Renal cortex interstitium (tissue), 11 donors: ENCODE results near the gene PEAK3. TPM values are rescaled to one million over a fixed set of nuclear protein-coding genes. Genes with fewer than 3 reads are reported as not detected.
"Not testable (repeated sequence)": the region's sequence is repeated elsewhere in the genome, so short reads cannot be mapped to it uniquely, and the experiment has no call there.

Experiments
- DNase-seq, 11 donors: peaks; one replicate each; pipeline ENCODE4 v3.0.0-alpha.2; 2013; ENCODE audit warnings: low read depth in 9 of 11, low spot score in 4 of 11; ENCODE audit errors: extremely low read depth in 1 of 11
- polyA plus RNA-seq, 3 donors: library from polyadenylated mRNA; unstranded; fragments of 120-200 nt; gene quantifications; one replicate each; pipeline ENCODE4 v1.2.1, GENCODE V29; 2013; ENCODE audit not compliant: insufficient read length in 3 of 3

The PEAK3 gene
- polyA plus RNA-seq, 3 donors = 0.09 to 0.17 (median 0.12) TPM

- no peak for DNase-seq
These were observed 9.3 kb upstream of the PEAK3 start for GRCh38 chr19:2291185-2291751.

GRCh38 chr19:2290441-2291184 lies 8.6 kb upstream of the PEAK3 start:
- DNase-seq = no peak

DNA sequence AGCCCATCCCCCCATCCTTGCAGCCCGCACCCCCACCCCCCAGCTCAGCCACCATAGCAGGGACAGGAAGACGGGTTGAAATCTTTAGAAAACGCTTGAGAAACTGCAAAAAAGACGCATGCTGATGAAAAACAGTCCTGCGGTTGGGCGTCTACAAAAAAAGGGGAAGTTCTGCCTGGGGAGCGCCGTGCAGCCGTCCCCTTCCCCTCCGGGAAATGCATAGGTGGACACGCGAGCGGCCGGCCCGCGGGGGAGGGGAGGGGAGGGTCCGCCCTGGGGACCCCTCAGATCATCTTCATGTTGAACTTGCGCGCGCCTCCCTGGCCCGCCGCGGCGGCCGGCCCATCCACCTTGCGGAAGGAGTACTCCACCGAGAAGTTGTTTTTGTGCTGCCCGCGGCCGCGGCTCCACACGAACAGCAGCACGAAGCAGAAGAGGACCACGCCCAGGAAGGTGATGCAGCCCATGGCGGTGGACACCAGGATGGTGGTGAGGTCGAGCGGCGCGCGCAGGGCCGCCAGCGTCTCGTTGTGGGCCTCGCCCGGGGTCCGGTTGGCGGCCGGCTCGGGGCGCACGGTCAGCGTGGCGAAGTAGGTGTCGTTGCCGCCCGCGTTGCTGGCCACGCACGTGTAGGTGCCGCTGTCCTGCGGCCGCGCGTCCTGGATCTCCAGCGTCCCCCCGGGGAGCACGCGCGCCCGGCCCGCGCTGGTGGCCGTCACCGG lies 7.9 kb upstream of the PEAK3 start:
- DNase-seq = no peak

- no peak for DNase-seq
These were observed 7.1 kb upstream of the PEAK3 start for GRCh38 chr19:2288818-2289713.

DNA sequence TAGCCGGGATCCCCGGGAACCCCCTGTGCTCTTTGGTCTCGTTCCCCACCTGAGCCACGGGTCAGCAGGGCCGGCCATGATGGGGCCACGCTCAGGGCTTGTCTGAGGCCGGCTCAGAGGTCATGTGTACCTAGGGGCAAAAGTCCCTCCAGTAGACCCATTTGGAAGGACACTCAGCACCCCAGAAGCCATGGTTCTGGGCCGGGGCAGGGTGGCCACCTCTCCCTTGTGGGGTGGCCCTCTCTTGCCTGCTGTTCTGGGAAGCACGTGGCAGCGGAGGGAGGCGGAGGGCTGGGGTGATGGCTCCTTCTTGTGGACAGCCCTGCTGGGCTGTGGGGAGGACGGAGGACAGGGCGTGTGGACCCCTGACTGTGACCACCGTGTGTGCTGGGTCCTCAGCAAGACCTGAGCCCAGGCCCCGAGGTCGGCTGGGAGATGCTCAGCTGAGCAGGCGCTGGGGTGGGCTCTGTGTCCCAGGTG lies 6.4 kb upstream of the PEAK3 start:
- DNase-seq = no peak

- DNase-seq = no peak
These were observed 5.8 kb upstream of the PEAK3 start for GRCh38 chr19:2287585-2288337.

DNA sequence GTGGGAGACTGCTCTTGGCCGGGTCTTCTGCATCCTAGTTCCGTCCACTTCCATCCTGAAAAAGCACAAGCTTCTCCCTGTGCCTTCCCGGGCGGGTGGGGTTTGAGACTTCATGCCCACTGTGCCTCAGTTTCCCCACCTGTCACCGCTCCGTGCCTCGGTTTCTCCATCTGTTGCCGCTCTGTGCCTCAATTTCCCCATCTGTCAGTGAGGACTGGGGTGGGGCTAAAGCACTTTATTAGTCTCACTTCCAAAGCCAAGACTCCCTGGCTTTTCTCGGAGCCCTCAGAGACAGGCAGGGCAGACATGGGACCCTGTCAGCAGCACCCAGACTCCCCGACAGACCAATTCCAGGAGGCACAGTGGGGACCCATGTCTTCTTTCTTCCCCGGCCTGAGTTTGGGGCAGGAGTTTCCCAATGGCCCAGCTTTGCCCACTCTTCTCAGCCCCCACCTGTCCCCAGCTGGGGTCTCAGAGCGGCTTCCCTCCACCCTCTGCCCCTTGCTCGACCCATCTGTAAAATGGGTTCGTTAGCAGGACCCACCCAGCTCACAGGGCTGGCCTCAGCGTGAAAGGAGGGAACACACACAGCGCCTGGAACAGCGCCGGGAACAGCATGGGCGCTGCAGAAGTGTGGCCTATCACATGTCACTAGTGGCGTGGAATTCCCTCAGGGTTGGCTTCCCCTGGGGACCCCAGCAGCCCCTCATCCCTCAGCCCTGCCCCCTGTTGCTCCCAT lies 4.6 kb upstream of the PEAK3 start:
- no peak for DNase-seq

DNA sequence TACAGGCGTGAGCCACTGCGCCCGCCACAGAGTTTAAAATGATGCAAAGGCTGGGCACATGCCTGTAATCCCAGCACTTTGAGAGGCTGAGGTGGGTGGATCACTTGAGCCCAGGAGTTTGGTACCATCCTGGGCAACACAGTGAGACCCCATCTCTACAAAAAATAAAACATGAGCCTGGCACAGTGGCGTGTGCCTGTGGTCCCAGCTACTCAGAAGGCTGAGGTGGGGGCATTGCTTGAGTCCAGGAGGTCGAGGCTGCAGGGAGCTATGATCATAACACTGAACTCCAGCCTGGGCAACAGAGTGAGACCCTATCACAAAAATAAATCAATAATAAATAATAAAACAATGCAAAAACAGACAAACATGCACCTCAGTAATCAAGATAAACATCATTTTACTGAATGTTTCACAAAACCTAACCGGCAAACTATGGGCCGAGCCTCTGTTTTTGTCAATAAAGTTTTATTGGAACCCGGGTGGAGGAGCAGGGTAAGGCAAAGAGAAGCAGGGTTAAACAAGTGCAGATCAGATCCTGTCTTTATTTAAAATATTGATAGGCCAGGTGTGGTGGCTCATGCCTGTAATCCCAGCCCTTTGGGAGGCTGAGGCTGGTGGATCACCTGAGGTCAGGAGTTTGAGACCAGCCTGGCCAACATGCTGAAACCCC lies 2.0 kb upstream of the PEAK3 start:
- no peak for DNase-seq

- DNase-seq = no peak
These were observed 875 bp upstream of the PEAK3 start for GRCh38 chr19:2282862-2283237.

DNA sequence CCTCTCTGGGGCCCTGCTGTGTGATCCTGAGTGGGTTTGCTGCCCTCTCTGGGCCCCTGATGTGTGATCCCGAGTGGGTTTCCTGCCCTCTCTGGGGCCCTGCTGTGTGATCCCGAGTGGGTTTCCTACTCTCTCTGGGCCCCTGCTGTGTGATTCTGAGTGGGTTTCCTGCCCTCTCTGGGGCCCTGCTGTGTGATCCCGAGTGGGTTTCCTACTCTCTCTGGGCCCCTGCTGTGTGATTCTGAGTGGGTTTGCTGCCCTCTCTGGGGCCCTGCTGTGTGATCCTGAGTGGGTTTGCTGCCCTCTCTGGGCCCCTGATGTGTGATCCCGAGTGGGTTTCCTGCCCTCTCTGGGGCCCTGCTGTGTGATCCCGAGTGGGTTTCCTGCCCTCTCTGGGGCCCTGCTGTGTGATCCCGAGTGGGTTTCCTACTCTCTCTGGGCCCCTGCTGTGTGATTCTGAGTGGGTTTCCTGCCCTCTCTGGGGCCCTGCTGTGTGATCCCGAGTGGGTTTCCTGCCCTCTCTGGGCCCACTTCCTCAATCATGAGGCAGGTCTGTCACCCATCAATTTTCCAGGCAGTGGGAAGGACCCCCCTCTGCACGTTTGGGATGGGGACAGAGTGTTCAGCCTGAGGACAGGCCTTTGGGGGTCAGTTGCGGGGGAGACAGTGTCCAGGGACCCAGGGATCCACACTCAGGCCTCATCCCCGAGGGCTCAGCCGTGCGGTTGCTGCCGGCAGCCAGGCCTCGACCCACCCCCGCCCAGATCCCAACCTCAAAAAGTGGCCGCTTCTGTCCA lies 512 bp downstream of the PEAK3 start:
- not testable (repeated sequence) for DNase-seq

- DNase-seq = no peak
These were observed 1.2 kb downstream of the PEAK3 start for GRCh38 chr19:2280633-2281264.

DNA sequence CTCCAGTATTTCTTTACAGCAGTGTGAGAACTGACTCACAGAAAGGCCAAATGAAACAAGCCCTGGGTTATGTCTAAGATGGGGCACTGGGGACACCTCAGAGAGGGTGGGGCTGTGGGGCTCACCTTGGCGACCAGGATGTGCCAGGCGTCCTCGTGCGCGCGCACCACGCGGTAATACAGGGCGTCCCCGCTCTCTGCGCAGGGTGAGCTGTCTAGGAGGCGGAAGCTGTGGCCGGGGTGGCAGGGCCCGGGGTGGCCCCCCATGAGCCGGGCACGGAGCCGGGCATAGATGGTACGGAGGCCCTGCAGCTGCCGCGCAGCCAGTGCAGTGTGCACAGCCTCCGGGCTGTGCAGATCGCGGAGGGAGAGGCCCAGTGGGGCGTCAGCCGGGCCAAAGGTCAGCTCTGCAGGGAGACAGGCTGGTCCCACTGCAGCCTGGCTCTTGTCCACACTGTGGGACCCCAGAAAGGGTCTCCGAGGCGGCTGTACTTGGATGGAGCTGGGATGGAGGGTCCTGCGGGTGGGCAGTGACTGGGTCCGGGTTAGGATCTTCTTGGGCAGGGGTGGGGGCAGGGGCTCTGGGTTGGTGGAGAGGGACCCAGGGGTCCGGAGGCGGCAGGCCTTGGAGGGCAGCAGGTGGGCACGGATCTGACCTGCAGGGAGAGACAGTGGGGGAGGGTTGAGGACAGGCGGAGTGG lies 3.4 kb downstream of the PEAK3 start:
- no peak for DNase-seq

GRCh38 chr19:2277138-2277537 lies 4.8 kb downstream of the PEAK3 start:
- DNase-seq = no peak

GRCh38 chr19:2276429-2276986 lies 5.5 kb downstream of the PEAK3 start:
- DNase-seq = no peak
